Progenitor cell of endocrine pancreas (in vitro differentiated cells): ENCODE results near the gene PRKX. TPM values are rescaled to one million over a fixed set of nuclear protein-coding genes. Genes with fewer than 3 reads are reported as not detected.

Experiments used
- DNase-seq: peaks from one replicate; pipeline ENCODE4 v3.0.0; 2021; ENCODE audit warnings: low spot score; ENCODE audit not compliant: unreplicated experiment
- H3K27ac Mint-ChIP-seq: 2 replicates; pipeline ENCODE4 v1.8.0; 2021; ENCODE audit warnings: mild to moderate bottlenecking, moderate library complexity, mixed read lengths
- H3K27me3 Mint-ChIP-seq: 2 replicates; pipeline ENCODE4 v1.8.0; 2021; ENCODE audit warnings: mixed read lengths
- H3K36me3 Mint-ChIP-seq: 2 replicates; pipeline ENCODE4 v1.8.0; 2022; ENCODE audit warnings: mixed read lengths; ENCODE audit not compliant: insufficient read depth
- H3K4me1 Mint-ChIP-seq: 2 replicates; pipeline ENCODE4 v1.8.0; 2021; ENCODE audit warnings: low read depth, mixed read lengths
- H3K4me3 Mint-ChIP-seq: 2 replicates; pipeline ENCODE4 v1.8.0; 2021; ENCODE audit warnings: low read depth, mild to moderate bottlenecking, moderate library complexity, mixed read lengths
- H3K9me3 Mint-ChIP-seq: 2 replicates; pipeline ENCODE4 v1.8.0; 2021; ENCODE audit warnings: low read depth, mixed read lengths
- CTCF ChIP-seq: fragments of 200-600 bp; sonication (generic); IDR thresholded peaks from one replicate; pipeline ENCODE4 v1.5.0; 2021; ENCODE audit warnings: antibody characterized with exemption, mild to moderate bottlenecking; ENCODE audit not compliant: unreplicated experiment
- total RNA-seq: library from RNA; stranded (reverse); gene quantifications from 2 replicates; pipeline ENCODE4 v1.2.1, GENCODE V29; 2021

Gene PRKX
- total RNA-seq, 1 donor from 2014 or later = 54.0 TPM

- TF ChIP-seq CTCF = no peak
- no peak for DNase-seq
- Mint-ChIP-seq H3K36me3 (no peaks in the 10 kb centered on the region), H3K4me3 (no peak overlapping the region), H3K27me3 (no peaks in the 10 kb centered on the region), H3K4me1 (no peaks in the 10 kb centered on the region), H3K9me3 (peaks cover 2% of the 10 kb centered on the region), H3K27ac (no peak overlapping the region)
Observed at GRCh38 chrX:3589474-3589873, 124.0 kb downstream of the PRKX start.

- Mint-ChIP-seq H3K36me3 (no peaks in the 10 kb centered on the region), H3K27me3 (no peaks in the 10 kb centered on the region), H3K4me3 (no peak overlapping the region)
Observed at GRCh38 chrX:3585719-3586118, 127.7 kb downstream of the PRKX start.

GRCh38 chrX:3584415-3584996, 128.9 kb downstream of the PRKX start:
- H3K4me1 Mint-ChIP-seq = no peaks in the 10 kb centered on the region
- no peaks in the 10 kb centered on the region for H3K9me3 Mint-ChIP-seq
- TF ChIP-seq CTCF = no peak
- no peak overlapping the region for H3K27ac Mint-ChIP-seq
- no peak for DNase-seq
- no peaks in the 10 kb centered on the region for H3K27me3 Mint-ChIP-seq
- H3K36me3 Mint-ChIP-seq = no peaks in the 10 kb centered on the region
- no peak overlapping the region for H3K4me3 Mint-ChIP-seq

More at GRCh38 chrX:3585719-3586118, 127.7 kb downstream of the PRKX start:
- TF ChIP-seq CTCF = no peak
- Mint-ChIP-seq H3K27ac (no peak overlapping the region), H3K9me3 (no peaks in the 10 kb centered on the region), H3K4me1 (no peaks in the 10 kb centered on the region)
- no peak for DNase-seq

GRCh38 chrX:3582451-3582850, 131.0 kb downstream of the PRKX start:
- Mint-ChIP-seq H3K4me3 (no peak overlapping the region), H3K27me3 (no peaks in the 10 kb centered on the region), H3K9me3 (no peaks in the 10 kb centered on the region), H3K27ac (no peak overlapping the region), H3K36me3 (no peaks in the 10 kb centered on the region), H3K4me1 (no peaks in the 10 kb centered on the region)
- DNase-seq = no peak
- no peak for TF ChIP-seq CTCF

- DNase-seq = no peak
- Mint-ChIP-seq H3K36me3 (no peaks in the 10 kb centered on the region), H3K4me3 (no peak overlapping the region), H3K9me3 (no peaks in the 10 kb centered on the region), H3K4me1 (no peaks in the 10 kb centered on the region), H3K27me3 (no peaks in the 10 kb centered on the region), H3K27ac (no peak overlapping the region)
- TF ChIP-seq CTCF = no peak
Observed at GRCh38 chrX:3581609-3582108, 131.8 kb downstream of the PRKX start.
